NCI-H2227 treated with DMSO at 0.1 percent for 48 hours (cell line): ENCODE data around the gene SNAPC2.
A peak's percentile ranks its signal among the peaks of the same experiment; 100 is the strongest.
"Not testable (repeated sequence)": the region's sequence is repeated elsewhere in the genome, so short reads cannot be mapped to it uniquely, and the experiment has no call there.

Source experiments
- DNase-seq: peaks from one replicate; lab custom pipeline; 2025; lab: John Stamatoyannopoulos, UW

SNAPC2 gene

DNA sequence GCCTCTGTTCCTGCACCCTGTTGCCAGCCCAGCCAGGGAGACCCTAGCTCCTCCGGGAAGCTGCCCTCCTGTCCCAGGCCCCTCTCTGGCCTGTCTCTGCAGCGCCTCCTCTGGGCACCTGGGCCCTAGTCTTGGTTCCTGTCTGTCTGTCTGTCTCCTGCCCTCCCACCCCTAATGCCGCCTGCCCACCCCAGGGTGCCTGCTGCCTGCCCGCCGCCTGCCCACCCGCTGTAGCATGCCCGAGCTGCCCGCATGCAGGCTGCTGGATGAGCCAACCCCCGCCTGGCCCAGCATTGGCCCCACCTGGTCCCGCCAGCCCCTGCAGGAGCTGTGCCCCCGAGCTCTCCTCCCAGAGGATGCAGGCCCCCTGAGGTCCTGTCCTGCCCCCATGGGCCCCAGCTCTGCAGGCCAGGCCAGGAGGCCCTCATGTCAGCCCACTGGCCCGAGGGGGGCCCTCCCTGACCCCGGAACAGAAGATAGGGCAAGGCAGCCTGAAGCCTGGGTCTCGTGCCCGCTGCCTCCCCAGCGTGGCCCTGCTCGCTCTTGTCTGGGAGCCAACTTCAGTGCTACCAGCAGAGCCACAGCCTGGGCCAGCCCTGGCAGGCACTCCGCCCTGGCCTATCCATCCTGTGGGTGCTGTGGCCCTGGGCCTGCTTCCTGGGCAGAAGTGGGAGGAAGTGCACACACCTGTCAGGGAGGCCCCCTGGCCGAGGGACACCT lies 11.2 kb upstream of the SNAPC2 start:
- DNase-seq, result no peak

DNA sequence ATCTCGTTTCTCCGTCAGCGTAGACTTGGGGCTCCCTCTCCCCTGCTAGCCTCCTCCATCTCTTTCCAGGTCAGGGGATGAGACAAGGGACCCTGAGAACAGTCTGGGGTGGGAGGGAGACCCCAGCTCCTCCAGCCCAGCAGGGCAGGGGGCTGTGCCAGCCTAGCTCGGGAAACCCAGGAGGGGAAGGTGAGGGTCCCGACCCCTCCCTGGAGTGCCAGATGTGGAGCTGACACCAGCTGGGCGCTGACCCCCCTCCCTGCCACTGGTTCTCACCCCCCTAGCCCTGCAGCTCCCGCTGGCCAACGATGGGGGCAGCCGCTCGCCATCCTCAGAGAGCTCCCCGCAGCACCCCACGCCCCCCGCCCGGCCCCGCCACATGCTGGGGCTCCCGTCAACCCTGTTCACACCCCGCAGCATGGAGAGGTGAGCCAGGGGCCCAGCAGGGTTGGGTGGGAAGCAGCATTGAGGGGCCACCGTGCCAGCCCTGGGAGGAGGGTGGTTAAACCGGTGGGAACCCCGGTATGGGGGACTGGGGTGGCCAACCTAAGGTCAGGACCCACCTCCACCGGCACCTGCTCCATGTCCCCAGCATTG lies 10.6 kb upstream of the SNAPC2 start:
- DNase-seq, result no peak

DNA sequence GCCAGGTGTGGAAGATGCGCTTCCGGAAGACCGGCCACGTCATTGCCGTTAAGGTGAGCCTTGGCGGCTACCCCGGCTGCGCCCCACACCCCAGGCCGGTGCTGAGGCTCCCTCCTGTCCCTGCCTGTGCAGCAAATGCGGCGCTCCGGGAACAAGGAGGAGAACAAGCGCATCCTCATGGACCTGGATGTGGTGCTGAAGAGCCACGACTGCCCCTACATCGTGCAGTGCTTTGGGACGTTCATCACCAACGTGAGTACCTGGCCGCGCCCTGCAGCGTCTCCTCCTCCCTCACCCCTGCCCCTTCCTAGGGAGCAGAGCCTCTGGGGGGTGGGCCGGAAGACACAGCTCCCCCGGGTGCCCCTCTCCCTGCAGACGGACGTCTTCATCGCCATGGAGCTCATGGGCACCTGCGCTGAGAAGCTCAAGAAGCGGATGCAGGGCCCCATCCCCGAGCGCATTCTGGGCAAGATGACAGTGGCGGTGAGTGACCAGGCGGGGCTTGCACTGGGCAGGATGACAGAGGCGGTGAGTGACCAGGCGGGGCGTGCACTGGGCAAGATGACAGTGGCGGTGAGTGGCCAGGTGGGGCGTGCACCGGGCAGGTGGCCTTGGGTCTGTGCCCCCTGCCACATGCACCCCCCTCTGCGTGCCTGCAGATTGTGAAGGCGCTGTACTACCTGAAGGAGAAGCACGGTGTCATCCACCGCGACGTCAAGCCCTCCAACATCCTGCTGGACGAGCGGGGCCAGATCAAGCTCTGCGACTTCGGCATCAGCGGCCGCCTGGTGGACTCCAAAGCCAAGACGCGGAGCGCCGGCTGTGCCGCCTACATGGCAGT lies 9.6 kb upstream of the SNAPC2 start:
- DNase-seq, result no peak

DNA sequence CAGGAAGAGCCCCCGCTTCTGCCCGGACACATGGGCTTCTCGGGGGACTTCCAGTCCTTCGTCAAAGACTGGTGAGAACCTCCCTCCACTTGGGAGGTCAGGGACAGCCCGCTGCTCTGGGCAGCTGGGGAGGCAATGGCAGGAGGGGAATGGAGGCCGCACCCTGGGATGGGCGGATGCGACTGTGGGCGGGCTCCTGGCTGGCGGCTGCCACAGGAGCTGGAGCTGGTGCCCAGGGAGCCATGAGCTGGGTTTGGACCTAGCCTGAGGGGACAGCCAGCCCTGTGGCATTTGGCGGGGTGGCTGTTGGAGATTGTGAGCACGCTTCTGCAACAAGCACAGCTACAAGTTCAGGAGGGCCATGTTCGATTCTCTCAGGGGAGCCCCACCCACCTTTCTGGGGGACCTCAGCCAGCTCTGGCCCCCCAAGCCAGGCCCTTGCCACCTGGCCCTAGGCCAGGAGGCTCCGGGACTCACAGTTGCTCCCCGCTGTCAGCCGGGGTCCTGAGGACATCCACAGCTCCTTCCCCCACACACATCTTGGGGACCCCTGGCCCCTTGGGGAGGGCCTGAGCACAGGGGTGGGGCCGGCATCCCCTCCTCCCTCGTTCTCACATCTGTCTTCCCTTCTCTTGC lies 8.5 kb upstream of the SNAPC2 start:
- no peak for DNase-seq

DNA sequence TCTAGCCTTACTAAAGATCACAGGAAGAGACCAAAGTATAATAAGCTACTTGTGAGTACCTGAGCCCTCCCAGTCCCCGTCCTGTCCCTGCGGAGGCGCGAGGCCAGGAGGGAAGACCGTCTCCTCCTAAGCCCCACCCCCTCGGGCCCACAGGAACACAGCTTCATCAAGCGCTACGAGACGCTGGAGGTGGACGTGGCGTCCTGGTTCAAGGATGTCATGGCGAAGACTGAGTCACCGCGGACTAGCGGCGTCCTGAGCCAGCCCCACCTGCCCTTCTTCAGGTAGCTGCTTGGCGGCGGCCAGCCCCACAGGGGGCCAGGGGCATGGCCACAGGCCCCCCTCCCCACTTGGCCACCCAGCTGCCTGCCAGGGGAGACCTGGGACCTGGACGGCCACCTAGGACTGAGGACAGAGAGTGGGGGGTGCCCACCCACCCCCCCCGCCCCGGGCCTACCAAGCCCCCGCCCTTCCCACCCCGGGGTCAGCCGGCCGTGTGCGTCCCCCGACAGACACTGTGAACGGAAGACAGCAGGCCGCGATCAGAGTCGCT lies 7.9 kb upstream of the SNAPC2 start:
- DNase-seq, result no peak

DNA sequence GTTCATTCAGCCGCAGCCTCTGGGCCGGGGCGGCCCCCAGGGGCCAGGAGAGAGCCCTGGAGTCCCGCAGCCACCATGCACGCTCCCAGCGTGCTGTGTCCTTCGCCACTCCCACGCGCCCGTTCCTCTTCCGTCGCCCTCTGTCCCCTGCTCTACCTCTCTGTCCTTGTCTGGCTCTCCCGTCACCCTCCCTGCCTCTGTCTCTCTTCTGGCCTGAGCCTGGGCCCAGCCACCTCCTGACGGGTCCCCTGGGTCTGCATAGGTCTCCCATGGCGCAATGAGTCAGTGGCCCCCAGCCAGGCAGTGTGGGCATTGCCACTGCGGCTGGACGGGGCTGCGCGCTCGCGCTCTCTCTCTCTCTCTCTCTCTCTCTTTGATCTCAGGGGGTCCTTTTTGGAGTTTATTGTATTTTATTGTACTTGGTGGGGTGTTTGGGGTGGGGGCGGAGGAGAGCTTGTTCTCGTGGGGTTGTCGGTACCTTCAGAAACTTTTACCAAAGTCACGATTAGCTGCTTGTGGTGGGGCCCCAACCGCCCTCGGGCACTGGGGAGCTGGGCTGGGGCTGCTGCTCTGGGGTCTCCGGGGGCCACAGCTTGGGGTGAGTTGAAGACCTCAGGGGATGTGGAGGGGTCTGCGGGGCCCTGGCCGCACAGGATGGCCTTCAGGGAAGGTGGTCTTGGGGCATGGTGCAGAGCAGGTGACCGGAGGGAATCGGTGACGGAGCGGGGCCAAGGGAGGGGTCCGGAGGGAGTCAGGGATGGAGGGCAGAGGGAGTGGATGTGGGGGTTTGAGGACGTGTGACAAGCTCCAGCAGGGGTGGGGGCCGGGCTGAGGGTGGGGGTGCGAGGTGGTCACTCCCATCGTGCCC lies 7.2 kb upstream of the SNAPC2 start:
- no peak for DNase-seq

DNA sequence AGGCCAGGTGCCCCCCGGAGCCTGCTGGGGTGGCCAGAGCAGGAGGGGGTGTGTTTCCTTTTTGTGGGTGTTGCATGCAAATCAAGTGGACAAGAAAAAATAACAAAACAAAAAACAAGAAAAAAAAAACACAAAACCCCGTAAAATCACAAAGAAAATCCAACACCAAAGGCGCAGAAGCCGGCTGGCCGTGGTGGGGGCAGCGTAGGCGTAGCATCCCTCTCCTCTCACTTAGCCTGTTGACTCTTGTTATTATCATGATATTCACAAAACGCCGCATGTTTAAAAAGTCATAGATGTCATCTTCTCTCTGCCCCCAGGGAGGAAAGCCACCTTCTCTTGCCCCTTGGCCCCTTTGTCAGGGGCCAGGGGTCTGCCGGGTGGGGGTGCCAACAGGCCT lies 6.5 kb upstream of the SNAPC2 start:
- DNase-seq, result no peak

DNA sequence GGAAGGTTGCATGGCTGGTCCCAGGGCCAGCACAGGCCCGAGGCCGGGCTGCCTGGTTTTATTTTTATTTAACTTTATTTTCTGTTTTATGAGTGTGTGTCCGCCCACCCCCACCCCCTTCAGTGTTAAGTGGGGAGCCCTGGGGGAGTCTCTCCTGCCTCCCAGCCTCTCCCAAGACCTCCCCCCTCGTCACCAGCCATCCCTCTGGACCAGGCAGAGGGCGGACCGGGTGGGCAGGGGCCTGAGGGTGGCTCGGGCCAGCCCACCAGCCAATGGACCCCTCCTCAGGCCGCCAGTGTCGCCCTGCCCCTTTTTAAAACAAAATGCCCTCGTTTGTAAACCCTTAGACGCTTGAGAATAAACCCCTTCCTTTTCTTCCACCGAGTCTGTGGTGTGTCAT lies 6.0 kb upstream of the SNAPC2 start:
- no peak for DNase-seq

DNA sequence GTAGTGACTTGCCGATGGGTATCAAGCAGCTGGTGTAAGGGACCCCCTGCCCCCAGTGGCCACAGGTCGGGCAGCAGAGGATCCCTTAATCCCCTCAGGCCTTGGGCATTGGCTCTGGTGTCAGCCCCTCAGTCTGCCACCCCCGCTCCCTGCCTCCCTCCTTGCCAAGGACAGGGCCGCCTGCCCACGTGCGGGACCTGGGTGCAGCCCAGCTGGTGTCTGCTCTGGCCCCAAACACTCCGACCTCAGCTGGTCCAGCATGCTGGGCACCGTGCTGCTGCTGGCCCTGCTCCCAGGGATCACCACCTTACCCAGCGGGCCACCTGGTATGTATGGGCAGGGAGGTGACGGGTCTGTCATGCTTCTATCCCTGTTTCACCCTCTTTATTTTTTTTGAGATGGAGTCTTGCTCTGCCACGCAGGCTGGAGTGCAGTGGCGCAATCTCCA lies 5.5 kb upstream of the SNAPC2 start, which contains the start of gene TGFBR3L:
TSS of gene TGFBR3L (plus strand) at position 233 of the 448 bp plus-strand sequence.
- no peak for DNase-seq

DNA sequence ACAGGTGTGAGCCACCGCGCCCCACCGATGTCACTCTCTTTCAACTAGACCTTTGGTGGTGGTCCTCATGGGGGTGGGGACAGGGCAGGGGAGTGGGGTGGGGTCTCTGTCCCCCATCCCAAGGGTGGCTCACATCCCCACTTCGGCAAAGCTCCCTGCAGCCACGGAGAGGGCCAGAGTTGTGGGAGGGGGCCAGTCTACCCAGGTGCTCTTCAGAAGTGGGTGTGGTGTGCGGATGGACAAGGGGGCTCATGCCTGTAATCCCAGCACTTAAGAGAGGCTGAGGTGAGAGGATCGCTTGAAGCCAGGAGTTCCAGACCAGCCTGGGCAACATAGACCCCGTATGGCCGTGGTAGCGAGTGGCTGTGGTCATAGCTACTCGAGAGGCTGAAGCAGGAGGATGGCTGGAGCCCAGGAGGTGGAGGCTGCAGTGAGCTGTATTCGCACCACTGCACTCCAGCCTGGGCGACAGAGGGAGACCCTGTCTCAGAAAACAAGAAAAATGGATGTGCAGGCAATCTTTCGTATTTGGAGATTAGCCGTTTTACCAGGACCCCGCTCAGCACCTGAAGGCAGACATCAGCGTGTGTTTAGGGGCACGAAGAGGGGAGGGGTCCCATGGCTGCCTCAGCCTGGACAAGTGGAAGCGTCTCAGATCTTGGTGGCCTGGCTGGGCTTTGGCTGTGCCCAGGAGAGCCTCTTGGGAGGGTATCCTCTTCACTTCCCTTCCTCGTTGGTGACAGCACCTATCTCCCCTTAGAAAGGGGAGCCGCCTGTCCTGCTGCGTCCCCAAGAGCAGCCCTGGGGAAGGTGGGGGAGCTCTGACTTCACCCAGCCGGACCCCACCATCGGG lies 4.7 kb upstream of the SNAPC2 start:
- DNase-seq, result no peak

DNA sequence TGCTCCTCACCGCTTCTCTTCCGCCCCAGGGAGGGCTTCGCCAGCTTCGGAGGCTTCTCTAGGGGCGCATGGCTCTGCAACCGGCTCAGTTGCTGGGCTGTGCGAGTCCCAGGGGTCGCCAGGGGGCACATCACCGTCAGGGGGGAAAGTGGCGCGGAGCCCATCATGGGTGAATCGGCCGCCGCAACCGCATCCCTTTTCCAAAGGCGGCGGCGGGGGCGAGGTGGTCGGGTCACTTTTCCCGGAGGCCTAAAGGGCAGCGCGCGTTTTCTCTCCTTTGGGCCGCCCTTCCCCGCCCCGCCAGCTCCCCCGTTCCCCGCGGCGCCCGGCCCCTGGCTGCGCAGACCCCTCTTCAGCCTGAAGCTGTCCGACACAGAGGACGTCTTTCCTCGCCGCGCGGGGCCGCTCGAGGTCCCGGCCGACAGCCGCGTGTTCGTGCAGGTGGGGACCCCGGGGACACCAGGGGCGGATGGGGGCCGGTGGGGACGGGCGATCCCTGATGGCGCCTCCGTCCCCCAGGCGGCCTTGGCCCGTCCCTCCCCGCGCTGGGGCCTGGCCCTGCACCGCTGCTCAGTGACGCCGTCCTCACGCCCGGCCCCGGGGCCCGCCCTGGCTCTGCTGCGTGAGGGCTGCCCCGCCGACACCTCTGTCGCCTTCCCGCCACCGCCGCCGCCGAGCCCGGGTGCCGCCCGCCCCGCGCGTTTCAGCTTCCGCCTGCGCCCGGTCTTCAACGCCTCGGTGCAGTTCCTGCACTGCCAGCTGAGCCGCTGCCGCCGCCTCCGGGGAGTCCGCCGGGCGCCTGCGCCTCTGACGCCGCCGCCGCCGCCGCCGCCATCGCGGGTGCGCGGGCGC lies 3.8 kb upstream of the SNAPC2 start:
- DNase-seq, result no peak

DNA sequence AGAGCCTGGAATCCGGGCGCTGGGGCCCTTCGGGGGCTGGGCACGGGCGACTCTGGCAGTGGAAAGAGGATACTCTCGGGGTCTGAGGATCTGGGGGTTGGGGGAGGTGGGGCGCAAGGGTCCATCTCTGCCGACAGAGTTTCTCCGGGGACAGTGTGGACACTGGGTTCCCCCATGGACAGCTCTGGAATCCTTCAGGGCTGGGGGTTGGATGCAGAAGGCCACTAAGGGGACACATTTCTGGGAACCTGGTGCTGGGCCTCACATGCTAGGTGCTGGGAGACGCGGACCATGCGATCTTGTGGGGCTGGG lies 3.2 kb upstream of the SNAPC2 start:
- no peak for DNase-seq

DNA sequence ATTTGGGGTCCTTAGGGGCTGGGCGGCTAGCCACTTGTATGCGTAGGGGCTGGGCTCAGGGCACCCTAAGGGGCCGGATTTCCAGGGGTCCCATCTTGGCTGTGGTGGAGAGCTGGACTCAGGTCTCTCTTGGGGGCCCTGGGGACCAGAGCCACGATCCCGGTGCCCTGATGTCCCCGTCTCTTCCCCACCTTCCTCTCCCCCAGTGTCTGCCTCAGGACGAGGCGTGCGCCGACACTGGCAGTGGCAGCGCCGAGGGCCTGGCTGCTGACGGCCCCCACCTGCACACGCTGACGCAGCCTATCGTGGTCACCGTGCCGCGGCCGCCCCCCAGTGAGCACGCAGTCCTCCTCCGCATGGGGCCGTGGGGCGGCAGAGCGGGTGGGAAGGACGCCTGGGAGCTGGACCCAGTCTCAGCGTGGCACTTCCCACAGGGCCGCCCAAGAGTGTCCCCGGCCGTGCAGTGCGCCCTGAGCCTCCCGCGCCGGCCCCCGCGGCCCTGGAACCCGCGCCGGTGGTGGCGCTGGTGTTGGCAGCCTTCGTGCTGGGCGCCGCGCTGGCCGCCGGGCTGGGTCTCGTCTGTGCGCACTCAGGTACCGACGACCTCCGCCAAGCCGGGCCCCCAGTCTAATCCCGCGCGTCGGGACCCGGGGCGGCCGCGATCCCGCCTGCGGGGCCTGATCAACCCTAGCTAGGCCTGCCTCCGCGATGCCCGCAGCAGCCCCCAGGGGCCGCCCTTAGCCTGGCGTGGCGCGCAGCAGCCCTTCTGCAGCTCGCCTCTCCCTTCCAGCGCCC lies 2.7 kb upstream of the SNAPC2 start:
- DNase-seq, result no peak

DNA sequence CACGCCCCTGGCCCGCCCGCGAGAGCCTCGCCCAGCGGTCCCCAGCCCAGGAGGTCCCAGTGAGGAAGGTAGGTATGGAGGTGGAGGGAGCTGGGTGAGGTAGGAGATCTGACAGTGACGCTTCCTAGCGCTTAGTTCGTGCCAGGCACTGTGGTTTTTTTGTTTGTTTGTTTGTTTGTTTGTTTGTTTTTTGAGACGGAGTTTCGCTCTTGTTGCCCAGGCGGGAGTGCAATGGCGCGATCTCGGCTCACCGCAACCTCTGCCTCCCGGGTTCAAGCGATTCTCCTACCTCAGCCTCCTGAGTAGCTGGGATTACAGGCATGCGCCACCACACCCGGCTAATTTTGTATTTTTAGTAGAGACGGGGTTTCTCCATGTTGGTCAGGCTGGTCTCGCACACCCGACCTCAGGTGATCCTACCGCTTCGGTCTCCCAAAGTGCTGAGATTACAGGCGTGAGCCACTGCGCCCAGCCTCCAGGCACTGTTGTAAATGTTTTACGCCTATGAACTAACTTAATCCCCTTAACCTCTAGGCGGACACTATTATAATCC lies 2.0 kb upstream of the SNAPC2 start:
- DNase-seq, result not testable (repeated sequence)

DNA sequence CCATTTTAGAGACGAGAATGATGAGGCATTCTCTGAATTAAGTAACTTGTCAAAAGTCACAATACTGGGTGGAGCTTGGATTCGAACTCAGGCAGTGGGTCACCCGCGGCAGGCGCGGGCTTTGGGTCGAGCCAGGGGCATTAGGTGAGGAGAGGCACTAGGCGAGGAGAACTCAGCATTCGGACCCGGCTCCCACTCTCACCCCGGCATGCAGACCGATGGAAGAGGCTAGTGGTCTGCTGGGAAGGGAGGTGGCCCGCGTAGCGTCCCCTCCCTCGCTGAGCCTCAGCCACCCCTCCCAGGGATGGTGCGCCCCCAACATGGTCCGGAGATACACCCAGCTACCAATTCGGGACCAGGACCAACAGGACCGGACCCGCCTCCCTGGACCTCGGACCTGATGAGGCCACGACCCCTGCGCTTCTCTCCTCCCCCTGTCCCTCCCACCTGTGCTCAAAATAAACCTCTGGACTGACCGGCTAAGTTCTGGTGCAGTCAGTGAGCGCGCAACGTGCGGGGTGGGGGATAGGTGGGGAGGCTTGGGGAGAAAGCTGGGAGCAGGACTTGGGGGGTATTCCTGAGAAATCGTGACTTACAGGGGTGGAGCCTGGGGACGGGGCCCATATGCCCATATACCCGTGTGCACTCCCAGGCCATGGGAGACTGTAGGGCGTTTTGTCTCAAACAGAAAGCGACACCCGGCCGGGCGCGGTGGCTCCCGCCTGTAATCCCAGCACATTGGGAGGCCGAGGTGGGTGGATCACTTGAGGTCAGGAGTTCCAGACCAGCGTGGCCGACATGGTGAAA lies 1.3 kb upstream of the SNAPC2 start:
- no peak for DNase-seq

DNA sequence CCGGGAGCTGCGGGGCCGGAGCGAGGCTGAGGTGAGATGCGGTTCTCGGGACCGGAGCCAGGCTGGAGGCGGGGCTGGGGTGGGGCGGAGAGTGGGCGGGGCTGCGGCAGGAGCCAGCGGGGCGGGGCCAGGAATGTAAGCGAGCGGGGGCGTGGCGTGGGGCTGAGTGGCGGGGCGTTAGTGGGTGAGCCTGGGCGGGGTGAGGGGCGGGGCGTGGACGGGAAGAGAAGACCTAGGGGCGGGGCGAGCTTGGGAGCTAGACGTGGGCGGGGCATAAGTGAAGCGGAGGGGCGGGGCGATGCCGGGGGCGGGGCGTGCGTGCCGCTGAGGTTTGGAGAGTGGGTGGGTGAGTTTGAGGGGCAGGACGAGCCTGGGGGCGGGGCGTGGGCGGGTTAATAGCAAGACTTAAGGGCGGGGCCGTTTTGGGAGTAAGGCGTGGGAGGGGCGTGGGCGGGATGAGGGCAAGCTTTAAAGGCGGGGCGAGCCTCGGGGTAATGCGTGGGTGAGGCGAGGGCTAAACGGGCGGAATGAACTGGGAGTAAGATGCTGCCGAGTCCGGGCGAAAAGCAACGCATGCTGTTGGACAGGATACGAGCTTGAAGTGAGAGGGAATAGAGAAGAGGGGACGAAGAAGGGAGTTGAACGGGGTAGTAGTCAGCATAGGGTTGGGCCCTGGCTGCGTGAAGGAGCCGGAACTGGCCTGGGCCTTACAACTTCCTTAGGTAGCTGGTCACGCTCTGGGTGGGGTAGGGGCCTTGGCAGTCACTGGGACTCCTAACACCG lies 572 bp downstream of the SNAPC2 start:
- DNase-seq, result peak; percentile 97
